Kidney epithelial cell (primary cell): ENCODE measurements around the gene TLE6. TPM values are rescaled to one million over a fixed set of nuclear protein-coding genes. Genes with fewer than 3 reads are reported as not detected.

Source experiments
- DNase-seq: peaks from one replicate; pipeline ENCODE4 v3.0.0-alpha.2; 2010; ENCODE audit warnings: low read depth
- H3K27me3 ChIP-seq: 2 replicates; pipeline ENCODE4 v1.6.0; 2011; ENCODE audit warnings: low read length; ENCODE audit not compliant: control insufficient read depth, insufficient read depth
- H3K36me3 ChIP-seq: 2 replicates; pipeline ENCODE4 v1.5.1; 2011; ENCODE audit warnings: low read length; ENCODE audit not compliant: control insufficient read depth, insufficient read depth
- H3K4me3 ChIP-seq: 2 replicates; pipeline ENCODE4 v1.5.1; 2011; ENCODE audit warnings: low read depth, mild to moderate bottlenecking, control low read depth, low read length
- total RNA-seq: library from RNA; depleted of rRNA; stranded (reverse); fragments of >200 nt; gene quantifications from 2 replicates; pipeline ENCODE4 v1.2.3, GENCODE V29; 2015
- TF ChIP-seq, protein P1 (sequence below): IDR thresholded peaks from 2 replicates; pipeline ENCODE4 v1.5.1; 2011; ENCODE audit warnings: mild to moderate bottlenecking, moderate library complexity, low read length, control low read depth, inconsistent platforms; ENCODE audit not compliant: insufficient read depth, poor library complexity, severe bottlenecking

TLE6 gene
- total RNA-seq, 1 donor from 2014 or later, result 0.50 TPM

DNA sequence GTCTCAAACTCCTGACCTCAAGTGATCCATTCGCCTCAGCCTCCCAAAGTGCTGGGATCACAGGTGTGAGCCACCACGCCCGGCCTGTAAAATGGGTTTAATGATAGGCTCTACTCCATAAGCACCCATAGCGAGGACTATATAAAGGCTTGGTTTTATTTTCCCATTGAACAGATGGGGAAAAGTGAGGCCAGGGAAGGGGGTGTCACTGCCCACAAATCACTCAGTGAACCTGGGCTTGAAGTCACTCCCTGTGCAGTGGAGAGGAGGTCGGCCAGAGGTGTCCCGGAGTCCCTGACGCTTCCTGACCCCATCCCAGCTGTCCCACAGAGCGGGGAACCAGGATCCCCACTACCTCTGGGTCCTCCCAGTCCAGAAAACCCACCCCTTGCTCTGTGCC is 36.8 kb downstream of the TLE6 start:
- H3K4me3 ChIP-seq, result no peak overlapping the region
- no peak for DNase-seq
- TF ChIP-seq, protein P1, sequence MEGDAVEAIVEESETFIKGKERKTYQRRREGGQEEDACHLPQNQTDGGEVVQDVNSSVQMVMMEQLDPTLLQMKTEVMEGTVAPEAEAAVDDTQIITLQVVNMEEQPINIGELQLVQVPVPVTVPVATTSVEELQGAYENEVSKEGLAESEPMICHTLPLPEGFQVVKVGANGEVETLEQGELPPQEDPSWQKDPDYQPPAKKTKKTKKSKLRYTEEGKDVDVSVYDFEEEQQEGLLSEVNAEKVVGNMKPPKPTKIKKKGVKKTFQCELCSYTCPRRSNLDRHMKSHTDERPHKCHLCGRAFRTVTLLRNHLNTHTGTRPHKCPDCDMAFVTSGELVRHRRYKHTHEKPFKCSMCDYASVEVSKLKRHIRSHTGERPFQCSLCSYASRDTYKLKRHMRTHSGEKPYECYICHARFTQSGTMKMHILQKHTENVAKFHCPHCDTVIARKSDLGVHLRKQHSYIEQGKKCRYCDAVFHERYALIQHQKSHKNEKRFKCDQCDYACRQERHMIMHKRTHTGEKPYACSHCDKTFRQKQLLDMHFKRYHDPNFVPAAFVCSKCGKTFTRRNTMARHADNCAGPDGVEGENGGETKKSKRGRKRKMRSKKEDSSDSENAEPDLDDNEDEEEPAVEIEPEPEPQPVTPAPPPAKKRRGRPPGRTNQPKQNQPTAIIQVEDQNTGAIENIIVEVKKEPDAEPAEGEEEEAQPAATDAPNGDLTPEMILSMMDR, result no peak
- H3K36me3 ChIP-seq, result no peaks in the 10 kb centered on the region
- peaks cover 3% of the 10 kb centered on the region for H3K27me3 ChIP-seq

DNA sequence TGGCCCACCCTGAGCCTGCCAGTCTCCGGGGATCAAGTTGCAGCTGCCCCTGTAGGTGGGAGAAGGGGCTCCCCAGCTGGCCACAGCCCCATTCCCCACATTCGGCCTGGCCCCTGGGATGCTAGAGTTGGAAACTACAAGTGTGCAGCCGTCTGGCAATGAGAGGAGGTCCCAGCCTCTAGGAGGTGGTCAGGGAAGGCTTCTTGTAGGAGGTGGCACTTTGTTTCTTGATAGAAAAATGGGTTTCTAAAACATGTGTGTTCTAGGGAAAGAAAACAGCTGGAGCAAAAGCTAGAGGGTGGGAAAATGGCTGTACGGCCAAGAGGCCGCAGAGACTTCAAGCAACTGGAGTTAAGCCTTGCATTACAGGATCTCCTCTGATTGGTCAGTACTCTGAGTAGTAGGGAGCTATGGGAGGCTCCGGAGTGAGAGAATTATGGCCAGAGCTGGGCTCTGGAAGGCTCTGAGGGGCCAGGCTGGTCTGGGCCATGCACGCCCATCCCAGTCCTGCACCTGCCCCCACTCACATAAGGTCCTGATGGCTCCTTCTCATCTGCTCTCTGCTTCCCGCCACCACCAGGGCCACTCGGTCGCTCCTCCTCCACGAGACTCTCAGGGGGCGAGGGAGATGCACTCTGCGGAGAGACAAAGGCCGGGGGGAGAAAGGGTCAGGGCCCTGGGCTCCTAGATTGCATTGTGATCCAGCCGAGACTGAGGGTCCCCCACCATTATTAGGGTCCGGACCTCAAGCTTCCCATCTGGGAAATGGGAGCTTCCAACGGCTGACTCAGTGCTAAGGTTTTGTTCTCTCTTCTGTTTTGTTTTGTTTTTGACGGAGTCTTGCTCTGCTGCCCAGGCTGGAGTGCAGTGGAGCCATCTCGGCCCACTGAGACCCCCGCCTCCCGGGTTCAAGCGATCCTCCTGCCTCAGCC is 38.0 kb downstream of the TLE6 start:
- DNase-seq, result no peak
- no peaks in the 10 kb centered on the region for H3K36me3 ChIP-seq
- TF ChIP-seq, protein P1, result no peak
- no peak overlapping the region for H3K4me3 ChIP-seq
- peaks cover 3% of the 10 kb centered on the region for H3K27me3 ChIP-seq

DNA sequence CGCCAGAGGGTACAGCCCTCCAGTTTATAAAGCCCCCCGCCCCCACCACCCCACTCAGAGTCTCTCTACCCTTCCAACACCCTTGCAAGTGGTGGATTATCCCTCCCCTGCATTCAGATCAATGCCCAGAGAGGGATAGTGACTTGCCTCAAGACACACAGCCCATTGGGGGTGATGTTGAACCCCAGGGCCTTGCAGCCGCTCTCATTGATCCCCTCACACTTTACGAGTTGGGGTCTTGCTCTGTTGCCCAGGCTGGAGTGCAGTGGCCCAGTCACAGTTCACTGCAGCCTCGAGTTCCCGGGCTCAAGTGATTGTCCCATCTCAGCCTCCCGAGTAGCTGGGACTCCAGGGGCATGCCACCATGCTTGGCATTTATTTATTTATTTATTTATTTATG is 40.6 kb downstream of the TLE6 start:
- H3K27me3 ChIP-seq, result no peaks in the 10 kb centered on the region
- H3K4me3 ChIP-seq, result no peak overlapping the region
- TF ChIP-seq, protein P1, result no peak
- no peaks in the 10 kb centered on the region for H3K36me3 ChIP-seq
- DNase-seq, result no peak

DNA sequence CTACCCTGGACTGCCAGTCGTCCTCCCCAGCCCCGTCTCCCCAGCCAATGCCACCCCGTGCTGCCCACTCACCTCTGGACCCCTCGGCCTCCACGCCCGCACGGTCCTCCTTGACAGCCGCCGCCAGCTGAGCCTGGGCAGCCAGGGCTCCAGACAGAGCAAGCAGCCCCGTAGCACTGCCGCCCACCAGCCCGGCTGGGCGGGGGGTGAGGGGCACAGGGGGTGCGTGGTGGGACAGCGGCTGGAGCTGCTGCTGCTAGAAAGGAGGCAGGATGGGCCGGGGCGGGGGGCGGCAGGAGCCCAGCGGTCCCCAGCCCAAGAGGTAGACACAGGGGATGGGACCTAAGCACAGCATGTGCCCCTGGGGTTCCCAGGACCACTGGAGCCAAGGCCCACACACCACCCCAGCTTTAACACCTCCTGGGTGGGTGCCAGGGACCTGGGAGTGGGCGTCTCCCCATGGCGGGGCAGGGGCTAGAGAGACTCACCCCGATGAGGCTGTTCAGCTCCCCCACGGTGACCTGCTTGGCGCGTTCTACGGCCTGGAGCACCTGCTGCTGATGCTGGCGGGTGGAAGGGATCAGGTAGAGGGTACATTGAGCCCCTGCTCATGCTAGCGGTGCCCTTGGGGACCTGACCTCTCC is 42.0 kb downstream of the TLE6 start:
- peaks cover under 1% of the 10 kb centered on the region for H3K27me3 ChIP-seq
- H3K36me3 ChIP-seq, result no peaks in the 10 kb centered on the region
- DNase-seq, result no peak
- TF ChIP-seq, protein P1, result no peak
- H3K4me3 ChIP-seq, result no peak overlapping the region

DNA sequence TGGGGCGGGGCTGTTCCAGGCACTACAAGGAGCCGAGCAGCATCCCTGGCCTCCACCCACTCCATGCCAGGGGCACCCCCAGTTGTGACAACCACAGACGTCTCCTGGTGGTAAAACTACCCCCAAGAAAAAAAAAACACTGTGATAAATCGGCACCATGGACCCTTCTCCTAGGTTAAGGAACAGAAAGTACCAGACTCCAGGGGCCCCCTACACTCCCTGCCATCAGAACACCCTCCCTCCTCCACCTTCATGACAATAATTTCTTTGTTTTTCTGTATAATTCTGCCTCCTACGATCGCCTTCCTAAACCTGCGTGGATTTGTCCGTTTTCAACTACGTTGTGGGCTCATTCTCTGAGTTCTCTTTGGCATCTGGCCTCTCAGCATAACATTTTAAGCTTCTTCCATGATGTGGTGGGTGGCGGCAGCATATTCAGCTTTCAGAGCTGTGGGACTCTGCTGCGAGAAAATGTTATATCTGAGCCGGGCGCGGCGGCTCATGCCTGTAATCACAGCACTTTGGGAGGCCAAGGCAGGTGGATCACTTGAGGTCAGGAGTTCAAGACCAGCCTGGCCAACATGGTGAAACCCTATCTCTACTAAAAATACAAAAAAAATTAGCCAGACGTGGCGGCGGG is 43.1 kb downstream of the TLE6 start:
- H3K36me3 ChIP-seq, result no peaks in the 10 kb centered on the region
- H3K4me3 ChIP-seq, result no peak overlapping the region
- TF ChIP-seq, protein P1, result no peak
- H3K27me3 ChIP-seq, result peaks cover 10% of the 10 kb centered on the region
- DNase-seq, result no peak
